Measurements from ENCODE around the gene NSF.
A peak's percentile ranks its signal among the peaks of the same experiment; 100 is the strongest.
"Not testable (repeated sequence)": the region's sequence is repeated elsewhere in the genome, so short reads cannot be mapped to it uniquely, and the experiment has no call there.

The NSF gene

GRCh38 chr17:46780003-46780373 is 189.5 kb downstream of the NSF start:
- no peak for DNase-seq

GRCh38 chr17:46782250-46782953 is 191.9 kb downstream of the NSF start:
- peak; percentile 15 for DNase-seq

GRCh38 chr17:46783031-46783593 is 192.6 kb downstream of the NSF start:
- no peak for DNase-seq

- DNase-seq: no peak
Observed at GRCh38 chr17:46785696-46786095, 195.2 kb downstream of the NSF start.

GRCh38 chr17:46787478-46787877 is 197.0 kb downstream of the NSF start:
- DNase-seq: no peak

- no peak for DNase-seq
Observed at GRCh38 chr17:46788300-46788699, 197.8 kb downstream of the NSF start.

- no peak for DNase-seq
Observed at GRCh38 chr17:46788796-46789195, 198.3 kb downstream of the NSF start.

GRCh38 chr17:46789610-46790009 is 199.1 kb downstream of the NSF start:
- DNase-seq: no peak

- DNase-seq: no peak
Observed at GRCh38 chr17:46790216-46790615, 199.7 kb downstream of the NSF start.

- no peak for DNase-seq
Observed at GRCh38 chr17:46791531-46791930, 201.1 kb downstream of the NSF start.

- no peak for DNase-seq
Observed at GRCh38 chr17:46792071-46792470, 201.6 kb downstream of the NSF start.

GRCh38 chr17:46793023-46793422 is 202.6 kb downstream of the NSF start:
- DNase-seq: not testable (repeated sequence)

GRCh38 chr17:46793541-46793940 is 203.1 kb downstream of the NSF start:
- no peak for DNase-seq

GRCh38 chr17:46794318-46794717 is 203.8 kb downstream of the NSF start:
- no peak for DNase-seq

GRCh38 chr17:46795379-46795952 is 205.0 kb downstream of the NSF start:
- no peak for DNase-seq

GRCh38 chr17:46796084-46796483 is 205.6 kb downstream of the NSF start:
- DNase-seq: no peak

- no peak for DNase-seq
Observed at GRCh38 chr17:46796524-46796923, 206.1 kb downstream of the NSF start.

GRCh38 chr17:46796956-46797530 is 206.6 kb downstream of the NSF start:
- no peak for DNase-seq

GRCh38 chr17:46800573-46800972 is 210.1 kb downstream of the NSF start:
- DNase-seq: no peak

GRCh38 chr17:46802800-46803199 is 212.3 kb downstream of the NSF start:
- DNase-seq: no peak

- DNase-seq: no peak
Observed at GRCh38 chr17:46803544-46803943, 213.1 kb downstream of the NSF start.

GRCh38 chr17:46805771-46806170 is 215.3 kb downstream of the NSF start:
- no peak for DNase-seq
